Superior temporal gyrus (tissue), 1 donor: Measurements from ENCODE around the gene RNF149.
A peak's percentile ranks its signal among the peaks of the same experiment; 100 is the strongest.
"Not testable (repeated sequence)": the region's sequence is repeated elsewhere in the genome, so short reads cannot be mapped to it uniquely, and the experiment has no call there.

ENCODE experiments used
- DNase-seq: peaks from one replicate; pipeline ENCODE4 v3.0.0-alpha.2; 2016; ENCODE audit errors: extremely low spot score

The RNF149 gene, protein sequence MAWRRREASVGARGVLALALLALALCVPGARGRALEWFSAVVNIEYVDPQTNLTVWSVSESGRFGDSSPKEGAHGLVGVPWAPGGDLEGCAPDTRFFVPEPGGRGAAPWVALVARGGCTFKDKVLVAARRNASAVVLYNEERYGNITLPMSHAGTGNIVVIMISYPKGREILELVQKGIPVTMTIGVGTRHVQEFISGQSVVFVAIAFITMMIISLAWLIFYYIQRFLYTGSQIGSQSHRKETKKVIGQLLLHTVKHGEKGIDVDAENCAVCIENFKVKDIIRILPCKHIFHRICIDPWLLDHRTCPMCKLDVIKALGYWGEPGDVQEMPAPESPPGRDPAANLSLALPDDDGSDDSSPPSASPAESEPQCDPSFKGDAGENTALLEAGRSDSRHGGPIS

DNA sequence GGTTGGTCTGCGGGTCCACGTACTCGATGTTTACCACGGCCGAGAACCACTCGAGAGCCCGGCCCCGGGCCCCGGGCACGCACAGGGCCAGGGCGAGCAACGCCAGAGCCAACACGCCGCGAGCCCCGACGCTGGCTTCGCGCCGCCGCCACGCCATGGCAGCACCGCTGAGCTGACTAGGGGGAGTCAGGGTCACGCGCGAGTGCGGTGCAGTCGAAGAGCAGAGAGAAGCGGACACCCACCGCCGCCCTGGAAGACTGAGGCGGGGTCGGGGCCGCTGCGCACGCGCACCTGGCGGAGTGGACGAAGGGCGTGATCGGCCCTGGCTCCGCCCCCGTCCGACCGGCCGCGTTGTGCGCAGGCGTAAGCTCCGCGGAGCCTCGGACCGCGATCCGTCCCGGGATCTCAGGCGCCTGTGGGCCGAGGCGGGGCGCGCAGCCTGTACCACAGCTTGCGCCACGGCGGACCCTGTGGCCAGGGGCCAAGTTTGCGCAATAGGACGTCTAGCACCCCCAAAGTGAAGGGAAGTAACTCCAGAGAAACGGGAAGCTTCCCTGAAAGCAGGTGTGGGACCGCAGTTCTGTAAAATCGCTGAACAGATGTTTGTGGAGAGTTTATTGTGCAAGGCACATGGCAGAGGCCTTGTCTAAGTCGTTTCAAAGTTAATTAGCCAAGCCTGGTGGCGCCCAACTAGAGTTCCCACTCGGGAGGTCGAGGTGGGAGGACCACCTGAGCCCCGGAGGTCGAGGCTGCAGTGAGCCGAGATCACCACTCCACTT, at the start of gene RNF149:
Gene RNF149, minus strand, starts transcription at position 270 of the 779 bp plus-strand sequence. Its CDS starts 113 bp downstream, at position 157.
- DNase-seq, result peak; percentile 93

GRCh38 chr2:101357376-101357775, 48.9 kb upstream of the RNF149 start:
- no peak for DNase-seq

GRCh38 chr2:101356521-101356920, 48.0 kb upstream of the RNF149 start:
- no peak for DNase-seq

DNA sequence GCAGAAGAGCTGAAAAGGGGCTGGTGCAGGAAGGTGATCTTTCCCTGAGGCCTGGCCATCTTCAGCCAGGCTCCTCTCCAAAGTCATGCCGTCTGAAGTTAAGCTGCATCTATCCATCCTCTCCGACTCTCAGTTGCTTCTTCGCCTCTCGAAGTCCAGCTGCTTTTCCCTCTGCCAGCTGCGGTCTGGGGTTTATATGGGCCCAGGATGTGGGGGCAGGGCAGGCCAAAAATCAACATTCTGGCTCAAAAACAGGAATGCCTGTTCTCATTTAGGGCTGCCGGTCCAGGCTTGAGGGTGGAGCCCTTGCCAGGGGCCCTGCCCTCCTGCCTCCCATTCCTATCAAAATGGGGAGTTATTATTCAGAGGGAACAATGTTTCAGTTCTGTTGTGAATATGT, 47.6 kb upstream of the RNF149 start:
- no peak for DNase-seq

GRCh38 chr2:101355401-101356054, 47.0 kb upstream of the RNF149 start:
- DNase-seq, result no peak

DNA sequence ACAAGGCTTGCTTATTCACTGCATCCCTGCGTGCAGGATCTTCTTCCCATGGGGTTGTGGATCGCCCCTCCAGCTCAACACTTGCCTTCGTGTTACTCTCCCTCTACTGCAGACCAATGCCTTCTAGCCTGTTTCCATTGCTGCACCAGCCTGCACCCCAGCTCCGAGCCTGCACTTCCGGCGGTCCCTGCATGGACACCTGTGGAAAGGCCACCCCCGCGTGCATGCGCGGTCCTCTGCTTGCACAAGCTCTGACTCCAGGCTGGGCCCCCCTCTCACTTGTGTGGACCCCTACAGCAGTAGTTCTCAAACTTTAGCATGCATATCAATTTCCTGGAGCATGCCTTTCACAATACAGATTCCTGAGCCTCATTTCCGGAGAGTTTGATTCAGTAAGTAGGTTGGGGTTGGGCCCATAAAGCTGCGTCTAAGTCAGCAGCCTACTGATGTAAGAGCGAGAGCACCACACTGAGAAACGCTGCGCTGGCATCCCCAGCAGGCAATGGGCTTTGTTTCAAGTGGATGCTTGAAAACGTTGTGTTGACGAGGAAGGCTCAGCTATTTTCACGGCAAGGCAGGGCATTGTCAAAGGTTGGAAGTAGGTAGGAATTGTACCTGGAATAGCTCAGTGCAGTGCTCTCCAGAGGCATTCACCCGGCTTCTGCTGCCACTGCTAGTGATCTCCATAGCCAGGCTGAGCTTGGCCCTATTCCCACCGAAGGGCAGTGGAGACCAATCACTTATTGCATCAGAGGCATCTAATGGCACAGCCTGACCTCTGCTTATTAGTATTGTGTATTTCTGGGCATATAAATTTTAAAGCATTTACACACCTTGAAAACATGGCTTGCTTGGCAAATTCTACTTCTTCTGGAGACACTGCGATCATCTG, 46.2 kb upstream of the RNF149 start:
- DNase-seq, result no peak

- DNase-seq, result not testable (repeated sequence)
These were observed 44.1 kb upstream of the RNF149 start for GRCh38 chr2:101352631-101353030.

DNA sequence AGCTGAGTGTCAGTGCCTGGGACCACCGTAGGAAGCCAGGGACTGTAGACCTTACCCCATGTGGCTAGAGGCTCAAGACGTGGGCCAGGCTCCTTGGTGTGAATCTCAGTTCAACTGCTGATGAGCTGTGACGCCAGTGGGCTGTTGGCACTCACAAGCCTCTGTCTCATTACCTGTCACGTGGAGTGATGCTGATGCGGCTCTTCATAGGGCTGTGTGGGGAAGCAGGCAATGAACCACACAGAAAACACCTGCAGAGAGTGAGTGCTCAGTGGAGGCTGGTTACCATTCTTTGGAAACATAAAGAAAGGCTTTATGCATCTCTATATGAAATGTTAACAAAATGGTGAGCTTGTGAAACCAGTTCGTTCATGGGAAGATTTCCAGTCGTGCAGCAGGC, 42.7 kb upstream of the RNF149 start:
- no peak for DNase-seq

- peak; percentile 88 for DNase-seq
These were observed 41.6 kb upstream of the RNF149 start for GRCh38 chr2:101349893-101350662.

GRCh38 chr2:101348883-101349282, 40.4 kb upstream of the RNF149 start:
- DNase-seq, result no peak

GRCh38 chr2:101346909-101347308, 38.4 kb upstream of the RNF149 start:
- DNase-seq, result no peak

DNA sequence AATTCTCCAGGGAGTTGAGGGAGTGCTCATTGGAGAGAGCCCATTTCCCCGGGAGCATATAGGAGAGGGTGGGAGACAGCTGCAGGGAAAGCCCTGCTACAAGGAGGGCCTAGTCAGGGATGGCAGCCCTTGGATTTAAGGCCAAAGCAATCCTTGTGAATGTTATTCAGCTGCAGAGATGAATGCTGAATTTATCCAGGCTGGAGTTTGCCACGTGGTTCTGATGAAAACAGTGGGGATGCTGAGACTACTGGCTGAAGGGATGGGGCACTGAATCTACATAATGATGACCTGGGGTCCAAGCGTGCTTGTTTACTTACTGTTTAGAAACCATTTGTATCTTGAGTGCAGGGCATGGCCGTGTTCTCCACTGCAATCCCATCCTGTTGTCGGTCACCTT, 35.6 kb upstream of the RNF149 start:
- DNase-seq, result peak; percentile 83

- no peak for DNase-seq
These were observed 34.1 kb upstream of the RNF149 start for GRCh38 chr2:101342625-101343008.

- DNase-seq, result peak; percentile 94
These were observed 33.6 kb upstream of the RNF149 start for GRCh38 chr2:101341901-101342624.

DNA sequence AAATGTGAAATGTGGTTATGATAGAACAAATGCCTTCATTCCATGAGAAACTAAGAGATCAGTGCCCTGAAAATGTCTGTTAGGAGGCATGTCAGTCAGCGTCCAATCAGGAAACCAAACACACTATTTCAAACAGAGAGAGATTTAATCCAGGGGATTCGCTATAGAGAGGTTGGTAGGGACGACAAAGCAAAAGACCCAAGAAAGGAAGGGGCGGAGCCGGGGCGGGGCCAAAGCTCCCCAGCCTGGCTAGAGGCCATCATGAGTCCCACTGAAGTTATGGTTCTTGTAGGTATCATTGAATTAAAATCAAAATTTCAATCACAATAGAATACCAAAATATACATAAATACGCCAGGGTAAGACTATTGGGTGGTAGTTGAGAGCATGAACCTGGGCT, 32.9 kb upstream of the RNF149 start:
- no peak for DNase-seq

DNA sequence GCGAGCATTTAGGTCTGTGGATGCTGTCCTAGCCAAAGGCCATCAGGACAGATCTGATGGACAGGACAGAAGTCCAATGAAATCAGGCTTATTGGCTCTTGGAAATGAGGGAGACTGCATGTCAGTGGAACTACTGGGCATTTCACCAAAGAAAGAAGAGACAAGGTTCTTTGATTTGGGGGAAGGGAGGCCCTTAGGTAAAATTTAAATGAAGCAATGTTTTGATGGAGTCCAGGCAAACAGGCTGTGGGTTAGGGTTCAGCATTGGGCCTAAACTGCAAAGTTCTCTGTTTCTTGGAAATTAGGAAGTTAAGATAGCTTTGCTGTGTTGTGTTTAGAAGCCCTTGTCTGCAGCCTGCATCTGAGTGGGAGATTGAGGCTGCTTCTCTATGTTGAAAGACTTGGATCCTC, 31.6 kb upstream of the RNF149 start:
- DNase-seq, result peak; percentile 55

GRCh38 chr2:101339266-101339880, 30.9 kb upstream of the RNF149 start:
- no peak for DNase-seq

DNA sequence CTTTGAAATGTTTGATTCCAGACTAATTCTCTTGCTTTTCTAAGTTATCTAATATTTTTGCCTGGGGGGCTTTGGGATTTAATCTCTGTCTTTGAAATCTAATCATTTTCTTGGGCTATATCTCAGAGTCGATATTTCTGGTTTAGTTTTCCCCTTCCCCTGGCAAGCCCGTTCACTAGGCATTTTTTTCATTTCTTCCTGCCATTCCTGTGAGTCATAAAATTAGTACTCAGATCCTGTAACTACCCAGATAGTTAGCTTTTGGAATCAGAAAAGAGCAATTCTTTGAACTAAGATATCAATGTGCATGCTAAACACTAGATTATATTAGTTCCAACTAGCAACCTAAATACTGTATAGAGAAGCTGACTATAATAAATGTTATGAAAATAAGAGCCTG, 29.4 kb upstream of the RNF149 start:
- DNase-seq, result no peak
